Testis (tissue), 3 donors: ENCODE measurements around the gene RUNX1. TPM values are rescaled to one million over a fixed set of nuclear protein-coding genes. Genes with fewer than 3 reads are reported as not detected.

ENCODE experiments used
- DNase-seq: peaks from one replicate; pipeline ENCODE4 v3.0.0-alpha.2; 2019
- H3K27ac ChIP-seq, 2 donors: fragments of 200-600 bp; sonication (generic); one replicate each; pipeline ENCODE4 v1.5.1; 2019
- H3K27me3 ChIP-seq: fragments of 200-600 bp; sonication (generic); one replicate; pipeline ENCODE4 v1.5.1; 2019
- H3K36me3 ChIP-seq: fragments of 200-600 bp; sonication (generic); one replicate; pipeline ENCODE4 v1.5.1; 2017; ENCODE audit warnings: low read depth; ENCODE audit errors: missing control alignments
- H3K4me1 ChIP-seq: fragments of 200-600 bp; sonication (generic); one replicate; pipeline ENCODE4 v1.5.1; 2019
- H3K4me3 ChIP-seq, 2 donors: fragments of 200-600 bp; sonication (generic); one replicate each; pipeline ENCODE4 v1.5.1; 2017 to 2019
- H3K9me3 ChIP-seq: fragments of 200-600 bp; sonication (generic); one replicate; pipeline ENCODE4 v1.5.1; 2017
- POLR2A ChIP-seq: fragments of 450-650 bp; IDR thresholded peaks from one replicate; pipeline ENCODE4 v1.6.1; 2017; ENCODE audit warnings: antibody characterized with exemption, mild to moderate bottlenecking, moderate library complexity
- WGBS, 2 donors: methylation state at CpG; one replicate each; pipeline ENCODE4 v1.1.5; 2018; 5-methylcytosine and 5-hydroxymethylcytosine counted together
- intact Hi-C: fragments of 100-400 bp; cut with DNase I; formaldehyde crosslinking; loops from one replicate; pipeline ENCODE4 v1.15.1; 2023; ENCODE audit warnings: low total_unique reads
- polyA plus RNA-seq: library from polyadenylated mRNA; stranded (reverse); fragments of 350-450 nt; fragmentation: Illumina TruSeq; extraction: RNeasy Lipid Tissue Mini Kit (QIAGEN cat#74804); gene quantifications from one replicate; pipeline ENCODE4 v1.2.3, GENCODE V29; 2014; ENCODE audit warnings: low read depth, low replicate concordance; ENCODE audit not compliant: insufficient read depth
- total RNA-seq, 2 donors: library from RNA; depleted of rRNA; stranded (reverse); fragments of >200 nt; gene quantifications; one replicate each; pipeline ENCODE4 v1.2.3, GENCODE V29; 2016
- TF ChIP-seq, protein P1 (sequence below), 3 experiments: fragments of 450-650 bp in 2 of 3; fragments of 200-600 bp in 1 of 3; sonication (generic) in 1 of 3; IDR thresholded peaks; one replicate each; pipeline ENCODE4 v1.5.1; 2016 to 2019; ENCODE audit warnings: antibody characterized with exemption in 3 of 3, mild to moderate bottlenecking in 2 of 3, moderate library complexity in 1 of 3

RUNX1 gene
- total and polyA plus RNA-seq, 3 donors from 2014 or later: 11.1 to 28.7 (median 24.3) TPM

DNA sequence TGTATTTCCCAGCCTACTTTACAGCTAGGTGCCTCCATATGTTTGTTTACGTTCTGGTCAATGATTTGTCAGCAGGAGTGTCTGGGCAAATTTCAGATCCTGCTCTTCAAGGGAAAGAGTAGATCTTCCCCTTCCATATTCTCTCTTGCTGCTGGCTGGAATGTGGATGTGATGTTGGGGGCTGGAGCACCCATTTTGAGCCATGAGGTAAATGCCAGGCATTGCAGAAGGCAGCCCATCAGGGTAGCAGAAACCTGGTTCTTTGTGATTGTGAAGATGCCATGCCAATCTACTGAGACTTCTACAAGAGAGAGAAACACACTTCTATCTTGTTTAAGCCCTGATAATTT is 25.1 kb downstream of the RUNX1 start:
- TF ChIP-seq, protein P1, sequence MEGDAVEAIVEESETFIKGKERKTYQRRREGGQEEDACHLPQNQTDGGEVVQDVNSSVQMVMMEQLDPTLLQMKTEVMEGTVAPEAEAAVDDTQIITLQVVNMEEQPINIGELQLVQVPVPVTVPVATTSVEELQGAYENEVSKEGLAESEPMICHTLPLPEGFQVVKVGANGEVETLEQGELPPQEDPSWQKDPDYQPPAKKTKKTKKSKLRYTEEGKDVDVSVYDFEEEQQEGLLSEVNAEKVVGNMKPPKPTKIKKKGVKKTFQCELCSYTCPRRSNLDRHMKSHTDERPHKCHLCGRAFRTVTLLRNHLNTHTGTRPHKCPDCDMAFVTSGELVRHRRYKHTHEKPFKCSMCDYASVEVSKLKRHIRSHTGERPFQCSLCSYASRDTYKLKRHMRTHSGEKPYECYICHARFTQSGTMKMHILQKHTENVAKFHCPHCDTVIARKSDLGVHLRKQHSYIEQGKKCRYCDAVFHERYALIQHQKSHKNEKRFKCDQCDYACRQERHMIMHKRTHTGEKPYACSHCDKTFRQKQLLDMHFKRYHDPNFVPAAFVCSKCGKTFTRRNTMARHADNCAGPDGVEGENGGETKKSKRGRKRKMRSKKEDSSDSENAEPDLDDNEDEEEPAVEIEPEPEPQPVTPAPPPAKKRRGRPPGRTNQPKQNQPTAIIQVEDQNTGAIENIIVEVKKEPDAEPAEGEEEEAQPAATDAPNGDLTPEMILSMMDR (IDR thresholded peaks at IDR 0.05): no peak
- no peak for TF ChIP-seq POLR2A
- Histone ChIP-seq H3K36me3 (no peaks in the 10 kb centered on the region), H3K4me3 (no peak overlapping the region), H3K27me3 (no peaks in the 10 kb centered on the region), H3K9me3 (no peaks in the 10 kb centered on the region), H3K4me1 (no peaks in the 10 kb centered on the region), H3K27ac (no peak overlapping the region)
- intact Hi-C loops: no loop called here
- WGBS, 2 donors: 93 to 96% methylated on average over 1 of the region's 1 CpG
- DNase-seq: no peak

DNA sequence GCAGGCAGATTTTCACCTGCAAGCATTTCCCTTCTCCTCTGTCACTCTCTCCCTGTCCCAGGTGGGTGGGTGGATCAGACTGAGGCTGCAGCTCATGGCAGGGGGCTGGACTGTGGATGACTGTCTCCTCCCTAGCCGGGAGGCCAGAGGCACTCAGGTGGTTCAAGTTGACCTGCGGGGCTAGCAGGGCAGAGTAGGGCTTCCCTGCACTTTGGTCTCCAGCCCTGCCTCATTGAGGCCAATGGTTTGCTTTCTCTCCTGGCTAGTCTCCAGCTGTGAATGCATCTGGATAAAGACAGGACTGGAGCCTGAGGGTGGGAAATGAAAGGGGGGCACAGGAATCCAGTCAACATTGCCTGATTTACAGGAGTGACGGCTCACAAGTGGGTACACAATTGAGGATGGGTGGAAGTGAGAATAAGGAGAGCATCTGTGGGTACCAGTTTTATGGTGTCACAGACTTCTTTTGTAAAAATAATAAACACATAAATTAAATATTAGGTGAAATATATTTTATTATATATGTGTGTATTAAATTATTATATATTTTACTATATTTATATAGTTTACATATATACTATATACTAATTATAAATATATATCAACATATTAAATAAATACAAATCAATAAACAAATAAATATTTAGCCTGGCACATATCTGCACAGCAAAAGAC is 25.6 kb downstream of the RUNX1 start:
- Histone ChIP-seq H3K9me3 (no peaks in the 10 kb centered on the region), H3K4me3 (no peak overlapping the region), H3K27me3 (no peaks in the 10 kb centered on the region), H3K27ac (no peak overlapping the region), H3K4me1 (no peaks in the 10 kb centered on the region), H3K36me3 (no peaks in the 10 kb centered on the region)
- TF ChIP-seq POLR2A: no peak
- TF ChIP-seq, protein P1 (IDR thresholded peaks at IDR 0.05): no peak
- intact Hi-C loops: no loop called here
- WGBS, 2 donors: 60 to 100% methylated on average over 1 to 3 of the region's 3 CpGs
- no peak for DNase-seq

DNA sequence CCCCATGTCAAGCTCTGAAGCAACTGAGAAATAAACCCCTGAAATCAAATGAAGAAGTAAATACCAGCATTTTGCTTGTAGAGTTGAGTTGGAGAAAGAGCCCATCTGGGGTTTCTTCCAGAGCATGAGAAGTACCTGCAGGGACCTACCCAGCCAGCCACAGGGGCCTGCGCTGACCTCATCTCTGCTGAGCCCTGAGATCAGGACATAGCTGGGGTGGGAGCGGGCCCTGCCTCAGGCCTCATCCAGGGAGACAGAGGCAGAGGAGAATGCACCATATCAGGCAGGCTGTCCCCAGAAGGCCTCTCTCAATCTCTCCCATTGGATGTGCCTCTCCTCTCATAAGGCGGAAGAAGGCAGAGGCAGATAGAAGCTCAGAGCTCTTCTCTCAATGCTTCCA is 27.6 kb downstream of the RUNX1 start:
- H3K4me1 ChIP-seq: no peaks in the 10 kb centered on the region
- no peaks in the 10 kb centered on the region for H3K36me3 ChIP-seq
- no peaks in the 10 kb centered on the region for H3K9me3 ChIP-seq
- WGBS, 2 donors: 90 to 95% methylated on average over 3 of the region's 3 CpGs
- no peak for DNase-seq
- no peaks in the 10 kb centered on the region for H3K27me3 ChIP-seq
- intact Hi-C loops: no loop called here
- H3K27ac ChIP-seq: no peak overlapping the region
- TF ChIP-seq POLR2A: no peak
- H3K4me3 ChIP-seq: no peak overlapping the region

DNA sequence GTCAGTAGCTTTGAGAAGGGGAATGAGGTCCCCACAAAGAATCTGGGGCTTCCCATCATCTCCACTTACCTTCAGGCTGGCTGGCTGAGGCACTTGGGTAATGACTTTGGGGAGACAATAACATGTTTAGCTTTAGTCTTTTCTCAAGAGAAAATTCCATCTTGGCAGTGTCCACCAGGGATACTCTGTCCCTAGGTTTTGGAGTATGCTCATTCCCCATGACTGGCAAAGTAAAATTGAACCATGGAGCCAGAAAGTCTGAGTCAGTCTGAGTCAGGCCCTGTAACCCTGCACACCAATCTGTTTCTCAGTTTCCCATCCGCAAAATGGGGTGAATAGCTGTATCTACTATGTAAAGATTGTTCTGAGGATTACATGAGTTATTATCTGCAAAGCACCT is 28.2 kb downstream of the RUNX1 start:
- Histone ChIP-seq H3K9me3 (no peaks in the 10 kb centered on the region), H3K4me3 (no peak overlapping the region), H3K4me1 (no peaks in the 10 kb centered on the region), H3K36me3 (no peaks in the 10 kb centered on the region), H3K27ac (no peak overlapping the region), H3K27me3 (no peaks in the 10 kb centered on the region)
- TF ChIP-seq POLR2A: no peak
- TF ChIP-seq, protein P1 (IDR thresholded peaks at IDR 0.05): no peak
- DNase-seq: no peak
- intact Hi-C loops: no loop called here
- 97 to 100% methylated on average over 1 of the region's 1 CpG for WGBS, 2 donors

DNA sequence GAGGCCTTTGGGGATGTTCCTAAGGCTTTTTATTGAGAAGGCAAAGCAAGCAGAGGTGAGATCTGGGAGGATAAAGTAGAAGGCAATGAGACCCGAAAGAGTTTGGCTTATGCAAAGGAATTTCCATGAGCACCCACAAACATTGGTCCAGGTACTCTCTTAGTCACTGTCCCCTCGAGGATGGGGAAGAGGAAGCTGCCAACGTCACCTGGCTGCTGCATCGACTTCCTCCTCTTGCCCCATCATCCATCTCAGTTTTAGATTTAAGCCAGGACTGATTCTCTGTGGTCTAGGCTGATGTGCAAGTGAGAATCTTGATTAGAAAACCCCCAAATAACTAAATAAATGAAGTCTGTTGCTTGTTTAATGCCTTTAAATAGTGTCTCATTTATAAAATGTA is 28.7 kb downstream of the RUNX1 start:
- TF ChIP-seq, protein P1 (IDR thresholded peaks at IDR 0.05): no peak
- TF ChIP-seq POLR2A: no peak
- intact Hi-C loops: no loop called here

More for the DNA sequence above, 28.7 kb downstream of the RUNX1 start:
- no peak for DNase-seq
- Histone ChIP-seq H3K27me3 (no peaks in the 10 kb centered on the region), H3K9me3 (no peaks in the 10 kb centered on the region), H3K4me3 (no peak overlapping the region), H3K27ac (no peak overlapping the region), H3K4me1 (no peaks in the 10 kb centered on the region), H3K36me3 (no peaks in the 10 kb centered on the region)
- WGBS, 2 donors: 90 to 91% methylated on average over 4 of the region's 4 CpGs
